Kidney glomerular epithelial cell (primary cell): ENCODE results near the gene CASP2.
"Not testable (repeated sequence)": the region's sequence is repeated elsewhere in the genome, so short reads cannot be mapped to it uniquely, and the experiment has no call there.

Experiments
- DNase-seq: peaks from one replicate; lab custom pipeline; 2025; lab: John Stamatoyannopoulos, UW

Gene CASP2

DNA sequence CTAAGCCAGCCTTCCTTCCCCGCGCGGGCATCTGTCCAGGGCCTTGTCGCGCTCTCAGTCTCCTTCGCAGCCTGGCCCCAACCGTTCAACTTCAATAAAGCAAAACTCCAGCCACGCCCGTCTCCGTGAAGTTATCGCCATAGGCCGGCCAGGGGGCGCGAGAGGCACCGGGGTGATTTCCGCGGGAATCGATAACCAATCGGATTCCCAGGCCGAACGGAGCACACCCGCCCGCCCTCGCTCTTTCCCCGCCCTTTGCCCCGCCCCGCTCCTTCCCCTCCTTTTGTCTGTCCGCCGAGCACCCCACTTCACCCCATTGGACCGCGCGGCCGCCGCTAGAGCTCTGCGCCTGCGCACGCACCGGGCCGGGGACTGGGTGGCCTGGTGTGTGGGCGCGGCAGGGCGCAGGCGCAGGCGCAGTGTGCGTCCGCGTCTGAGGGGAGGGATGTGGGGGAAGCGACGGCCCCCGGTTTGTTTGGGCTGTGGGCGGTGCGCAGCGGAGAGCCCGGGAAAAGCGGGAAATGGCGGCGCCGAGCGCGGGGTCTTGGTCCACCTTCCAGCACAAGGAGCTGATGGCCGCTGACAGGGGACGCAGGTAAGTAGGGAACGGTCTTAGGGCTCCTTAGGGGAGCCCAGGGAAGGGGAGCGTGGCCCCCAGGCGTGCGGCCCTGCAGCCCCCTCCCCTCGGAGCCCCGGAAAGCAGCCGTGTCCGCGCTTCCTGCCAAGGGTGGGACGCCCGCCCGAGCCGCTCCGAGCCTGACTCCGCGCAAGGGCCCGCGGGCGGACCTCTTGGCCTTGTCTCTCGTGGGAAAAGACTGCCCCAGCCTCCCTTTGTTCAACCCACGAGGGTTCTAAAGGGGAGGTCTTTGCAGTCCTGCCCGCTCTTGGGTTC is at the start of gene CASP2:
Gene CASP2 (plus strand): TSS at position 417 of the 892 bp plus-strand sequence. CDS start 105 bp downstream, at position 522.
- peak; percentile 95 for DNase-seq

DNA sequence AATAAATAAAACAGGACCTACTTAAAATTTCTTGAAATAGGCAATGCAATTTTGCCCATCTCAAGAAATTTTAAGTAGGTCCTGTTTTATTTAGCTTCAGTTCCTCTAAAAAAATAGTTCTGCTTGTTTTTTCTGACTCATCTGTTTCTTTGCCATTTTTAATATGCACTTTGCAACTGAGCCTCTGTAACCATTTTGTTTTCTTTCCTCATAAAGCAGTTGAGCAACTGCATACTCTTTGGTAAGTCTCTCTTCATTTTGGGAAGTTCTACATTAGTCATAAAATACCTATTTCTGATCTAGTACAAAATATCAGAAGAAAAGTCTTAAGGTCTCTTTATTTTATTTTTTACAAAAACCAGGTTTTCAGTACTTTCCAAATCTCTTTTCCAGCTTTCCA is 48.3 kb upstream of the CASP2 start:
- no peak for DNase-seq

DNA sequence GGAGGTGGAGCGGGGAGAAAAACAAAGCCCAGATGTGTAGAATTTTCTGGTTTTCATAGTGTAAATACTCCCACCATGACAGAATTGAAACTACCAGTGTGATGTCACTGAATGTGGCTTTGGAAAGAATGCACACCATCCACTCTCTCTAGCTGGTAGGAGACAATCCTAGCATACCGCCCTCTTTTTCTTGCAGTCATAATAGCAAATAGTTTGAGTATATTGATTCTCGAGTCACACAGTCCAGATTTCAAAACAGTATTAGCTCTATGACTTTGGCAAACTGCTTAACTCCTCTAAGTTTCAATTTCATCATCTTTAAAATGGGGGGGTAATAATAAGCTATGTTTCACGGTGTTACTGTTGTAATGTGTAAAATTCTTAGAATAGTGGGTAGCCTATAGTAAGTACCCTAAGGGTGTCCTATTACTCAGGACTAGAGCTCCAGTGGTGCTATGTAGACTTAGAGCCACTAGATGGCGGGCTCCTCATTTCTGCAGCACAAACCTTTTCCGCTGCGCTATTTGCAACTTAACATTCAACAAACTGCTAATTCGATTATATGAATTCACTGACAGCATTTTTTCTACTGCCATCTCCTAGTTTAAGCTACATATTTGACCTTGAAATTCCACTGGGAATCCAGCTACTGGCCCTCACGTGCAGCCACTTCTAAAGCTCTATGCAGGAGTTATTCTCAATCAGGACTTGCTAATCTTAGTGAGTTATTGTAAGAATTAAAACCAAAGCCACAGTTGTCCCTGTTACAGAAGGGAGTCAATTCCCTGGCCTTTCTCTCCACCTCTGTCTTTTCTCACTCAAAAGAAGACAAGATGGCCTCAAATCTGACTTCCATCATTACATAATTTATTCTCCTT is 47.6 kb upstream of the CASP2 start:
- peak; percentile 84 for DNase-seq

DNA sequence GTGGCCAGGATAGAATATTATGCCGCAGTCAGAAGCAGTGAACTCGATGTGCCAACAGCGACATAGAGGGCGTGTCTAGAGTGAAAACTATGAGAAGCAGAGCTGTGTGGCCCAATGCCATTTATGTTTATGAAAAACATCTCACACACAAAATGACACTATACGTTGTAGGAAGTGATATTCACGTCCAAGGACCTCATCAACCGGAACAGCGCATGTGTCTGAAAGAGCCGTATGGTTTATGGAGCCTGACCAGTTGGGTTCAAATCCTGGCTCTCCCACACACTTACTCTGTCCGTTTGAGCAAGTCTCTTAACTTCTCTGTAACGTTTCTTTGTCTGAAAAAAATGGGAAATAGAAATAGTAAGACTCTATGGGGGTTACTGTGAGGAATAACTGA is 45.8 kb upstream of the CASP2 start:
- no peak for DNase-seq

DNA sequence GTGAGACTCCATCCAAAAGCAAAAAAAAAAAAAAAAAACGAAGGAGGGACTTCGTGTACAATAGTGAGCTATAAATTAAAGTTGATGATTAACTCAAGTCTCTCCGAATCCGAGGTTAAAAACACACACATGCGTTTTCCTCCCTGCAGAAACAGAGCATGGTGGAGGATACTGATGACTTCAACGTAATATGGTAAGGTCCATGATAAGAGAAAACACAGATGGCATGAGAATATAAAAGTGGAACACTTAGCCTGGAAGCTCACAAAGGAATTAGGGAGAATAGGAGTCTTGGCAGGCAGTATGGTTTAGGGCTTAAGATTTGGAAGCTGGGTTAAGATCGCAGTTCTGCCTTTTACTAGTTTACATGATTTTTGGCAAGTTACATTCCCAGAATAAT is 45.0 kb upstream of the CASP2 start:
- no peak for DNase-seq

DNA sequence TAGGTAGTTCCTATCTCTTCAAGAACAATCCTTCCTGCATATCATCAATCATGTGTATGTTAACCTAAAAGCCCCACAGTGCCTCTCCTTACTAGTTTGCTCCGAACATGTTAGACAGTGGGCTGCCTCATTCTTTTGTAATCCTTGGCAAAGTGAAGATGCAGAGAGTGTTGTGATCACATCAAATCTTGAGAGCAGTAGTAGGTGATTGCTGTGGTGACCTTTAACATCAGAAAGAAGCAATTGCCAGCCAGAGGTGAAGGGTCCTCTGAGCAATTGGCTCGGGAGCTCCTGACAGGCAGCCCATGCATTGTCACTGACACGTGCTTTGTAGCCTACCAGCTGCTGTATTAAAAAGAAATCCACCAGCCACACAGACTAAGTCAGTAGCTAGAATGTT is 44.5 kb upstream of the CASP2 start:
- DNase-seq, result no peak

DNA sequence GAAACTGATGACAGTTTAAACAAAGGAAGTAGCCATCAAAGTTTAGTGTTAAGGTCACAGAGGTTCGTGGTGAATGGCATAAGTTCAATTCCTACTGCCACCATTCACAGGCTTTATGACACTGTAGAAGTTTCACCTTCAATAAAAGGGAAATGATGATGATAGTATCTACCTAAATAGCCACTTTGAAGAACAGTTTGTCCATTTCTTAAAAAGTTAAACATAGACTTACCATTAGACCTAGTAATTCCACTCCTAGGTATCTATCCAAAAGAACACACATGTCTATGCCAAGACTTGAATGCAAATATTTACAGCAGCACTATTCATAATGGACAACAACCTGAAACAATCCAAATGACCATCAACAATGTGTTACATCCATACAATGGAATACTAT is 43.8 kb upstream of the CASP2 start:
- DNase-seq, result no peak

DNA sequence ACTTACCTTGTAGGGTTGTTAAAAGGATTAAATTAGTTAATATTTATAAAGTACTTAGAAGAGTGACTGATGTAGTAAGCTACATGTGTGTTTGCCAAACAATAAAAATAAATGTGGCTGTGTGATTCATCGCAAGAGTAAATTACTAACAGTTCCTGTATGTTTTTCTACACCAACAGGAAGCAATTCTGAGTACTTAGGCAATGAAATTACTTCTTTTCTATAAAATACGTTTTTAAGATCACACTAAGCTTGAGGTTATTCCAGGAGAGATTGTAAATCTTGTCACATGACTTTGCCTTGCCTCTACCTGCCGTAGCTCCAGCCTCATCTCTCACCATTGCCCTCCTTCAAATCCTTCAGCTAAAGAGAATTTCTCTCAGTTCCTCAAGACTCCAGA is 43.0 kb upstream of the CASP2 start:
- DNase-seq, result no peak

DNA sequence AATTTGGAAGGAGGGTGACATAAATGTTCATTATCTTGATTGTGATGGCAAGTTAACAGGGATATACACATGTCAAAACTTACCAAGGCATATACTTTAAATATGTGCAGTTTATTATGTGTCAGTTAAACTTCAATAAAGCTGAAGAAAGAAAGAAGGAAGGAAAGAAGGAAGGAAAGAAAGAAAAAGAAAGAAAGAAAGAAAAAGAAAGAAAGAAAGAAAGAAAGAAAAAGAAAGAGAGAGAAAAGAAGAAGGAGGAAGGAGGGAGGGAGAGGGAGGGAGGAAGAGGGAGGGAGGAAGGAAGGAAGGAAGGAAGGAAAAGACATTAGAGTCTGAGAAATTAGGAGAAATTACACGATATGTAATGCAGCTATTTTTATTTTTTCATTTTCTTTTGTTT is 40.8 kb upstream of the CASP2 start:
- no peak for DNase-seq

DNA sequence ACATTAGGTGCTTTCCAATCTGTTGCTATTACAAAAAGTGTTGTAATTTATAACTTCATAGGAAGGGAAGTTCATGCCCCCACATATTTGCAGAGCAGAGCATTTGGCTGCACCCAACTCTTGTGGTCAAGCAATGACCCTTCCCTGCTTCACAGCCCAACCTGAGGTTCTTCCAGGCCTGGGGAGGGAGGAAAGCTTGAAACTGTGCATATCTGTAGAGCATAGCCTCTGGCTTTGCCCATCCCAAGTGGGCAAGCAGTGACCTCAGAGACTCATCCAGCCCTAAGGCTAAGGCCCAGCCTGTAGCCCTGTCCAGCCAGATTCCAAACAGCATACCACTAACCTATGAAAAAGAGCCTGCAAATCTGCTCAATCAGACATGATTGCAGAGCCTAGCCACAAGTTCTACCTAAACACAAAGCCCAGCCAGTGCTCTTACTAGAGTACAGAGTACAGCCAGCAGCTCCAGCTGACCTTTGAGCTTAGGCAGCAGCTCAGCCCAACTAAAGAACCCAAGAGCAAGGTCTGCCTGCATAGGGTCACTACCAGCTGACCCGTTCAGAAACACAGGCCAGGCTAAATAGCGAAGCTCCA is 39.3 kb upstream of the CASP2 start:
- DNase-seq, result no peak

DNA sequence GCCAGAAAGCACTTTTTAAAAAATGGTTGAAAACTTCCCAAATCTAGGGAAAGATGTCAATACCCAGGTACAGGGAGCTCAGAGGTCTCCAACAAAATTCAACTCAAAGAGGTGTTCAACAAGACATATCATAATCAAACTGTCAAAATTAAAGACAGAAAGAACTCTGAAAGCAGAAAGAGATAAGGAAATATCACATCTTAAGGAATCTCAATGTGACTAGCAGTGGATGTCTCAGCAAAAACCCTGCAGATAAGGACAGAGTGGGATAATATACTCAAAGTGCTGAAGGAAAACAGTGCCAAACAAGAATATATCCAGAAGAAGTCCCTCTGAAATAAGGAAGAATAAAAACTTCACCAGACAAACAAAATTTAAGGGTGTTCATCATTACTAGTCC is 38.0 kb upstream of the CASP2 start:
- no peak for DNase-seq

DNA sequence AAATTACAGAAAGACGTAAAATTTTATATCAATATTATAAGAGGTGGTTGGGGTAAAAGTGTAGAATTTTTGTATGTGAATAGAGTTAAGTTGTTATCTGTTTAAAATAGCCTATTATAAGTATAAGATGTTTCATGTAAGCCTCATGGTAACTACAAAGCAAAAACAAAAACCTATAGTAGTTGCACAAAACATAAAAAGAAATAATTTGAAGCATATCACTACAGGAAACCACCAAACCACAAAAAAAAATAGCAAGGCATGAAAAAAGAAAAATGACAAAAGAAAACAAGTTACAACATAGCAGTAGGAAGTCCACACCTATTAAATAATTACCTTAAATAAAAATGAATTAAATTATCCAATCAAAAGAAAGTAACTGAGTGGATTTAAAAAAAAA is 37.3 kb upstream of the CASP2 start:
- DNase-seq, result no peak

DNA sequence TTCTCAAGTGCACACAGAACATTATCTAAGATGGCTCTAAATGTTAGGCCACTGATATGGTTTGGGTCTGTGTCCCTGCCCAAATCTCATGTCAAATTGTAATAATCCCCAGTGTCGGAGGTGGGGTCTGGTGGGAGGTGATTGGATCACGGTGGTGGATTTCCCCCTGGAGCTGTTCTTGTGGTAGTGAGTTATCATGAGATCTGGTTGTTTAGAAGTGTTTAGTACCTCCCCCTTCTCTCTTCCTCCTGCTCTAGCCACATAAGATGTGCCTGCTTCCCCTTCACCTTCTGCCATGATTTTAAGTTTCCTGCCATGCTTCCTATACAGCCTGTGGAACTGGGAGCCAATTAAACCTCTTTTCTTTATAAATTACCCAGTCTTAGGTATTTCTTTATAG is 36.1 kb upstream of the CASP2 start:
- no peak for DNase-seq

DNA sequence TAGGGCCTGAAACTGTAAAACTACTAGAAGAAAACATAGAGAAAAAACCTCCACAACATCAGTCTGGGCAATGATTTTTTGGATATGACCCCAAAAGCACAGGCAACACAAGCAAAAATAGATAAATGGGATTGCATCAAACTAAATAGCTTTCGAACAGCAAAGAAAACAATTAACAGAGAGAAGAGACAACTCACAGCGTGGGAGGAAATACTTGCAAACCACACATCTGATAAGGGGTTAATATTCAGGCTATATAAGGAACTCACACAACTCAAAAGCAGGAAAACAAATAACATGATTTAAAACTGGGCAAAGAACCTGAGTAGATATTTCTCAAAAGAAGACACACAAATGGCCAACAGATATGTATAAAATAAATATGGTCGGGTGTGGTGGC is 32.6 kb upstream of the CASP2 start:
- DNase-seq, result no peak

DNA sequence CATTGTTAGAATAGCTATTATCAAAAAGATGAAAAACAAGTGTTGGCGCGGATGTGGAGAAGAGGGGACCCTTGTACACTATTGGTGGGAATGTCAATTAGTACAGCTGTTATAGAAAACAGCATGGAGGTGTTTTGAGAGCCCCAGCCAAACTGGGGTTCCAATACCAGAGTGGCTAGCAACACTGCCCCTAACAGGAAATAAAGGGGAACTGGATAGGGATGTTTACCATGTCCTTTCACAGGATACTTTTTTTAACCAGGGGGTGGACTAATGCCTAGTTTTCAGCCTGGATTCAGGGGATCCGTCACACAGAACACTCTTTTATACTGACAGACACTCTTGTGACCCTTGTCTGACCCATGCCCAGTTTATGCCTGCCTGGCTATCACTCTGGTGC is 31.8 kb upstream of the CASP2 start:
- no peak for DNase-seq

DNA sequence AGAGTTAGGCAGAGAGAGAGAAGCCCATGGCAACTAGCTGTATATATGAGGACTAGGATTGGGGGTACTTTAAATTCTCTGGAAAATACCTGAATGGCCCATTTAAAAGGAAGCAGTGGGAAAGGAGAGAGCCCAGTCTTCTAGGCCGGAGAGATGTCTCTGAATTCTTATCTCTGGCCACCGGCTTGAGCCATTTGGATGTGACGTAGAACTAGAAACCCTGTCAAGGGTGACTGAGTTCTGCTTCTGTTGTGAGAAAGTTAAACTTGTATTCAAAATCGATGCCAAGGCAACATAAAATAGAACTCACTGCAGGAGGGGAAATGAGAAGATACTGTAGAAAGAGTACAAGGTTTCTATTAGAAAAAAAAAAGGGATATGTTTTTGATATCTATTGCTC is 31.2 kb upstream of the CASP2 start:
- no peak for DNase-seq

DNA sequence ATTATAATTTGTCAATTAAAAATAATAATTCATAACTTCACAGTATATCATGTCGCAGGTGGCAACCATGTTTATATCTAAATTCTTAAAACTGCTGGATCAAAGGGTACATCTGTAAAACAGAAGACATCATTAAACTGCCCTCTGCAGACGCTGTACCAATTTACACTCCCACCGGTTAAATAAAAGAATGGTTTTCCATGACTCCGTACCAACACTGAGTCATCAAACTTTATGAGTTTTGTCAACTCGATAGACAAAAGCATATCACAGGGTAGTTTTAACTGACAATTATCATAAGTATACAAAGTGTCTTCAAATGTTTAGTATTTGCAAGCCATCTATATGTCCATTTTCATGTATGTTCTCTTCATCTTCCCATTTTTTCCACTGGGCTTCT is 30.6 kb upstream of the CASP2 start:
- DNase-seq, result no peak

DNA sequence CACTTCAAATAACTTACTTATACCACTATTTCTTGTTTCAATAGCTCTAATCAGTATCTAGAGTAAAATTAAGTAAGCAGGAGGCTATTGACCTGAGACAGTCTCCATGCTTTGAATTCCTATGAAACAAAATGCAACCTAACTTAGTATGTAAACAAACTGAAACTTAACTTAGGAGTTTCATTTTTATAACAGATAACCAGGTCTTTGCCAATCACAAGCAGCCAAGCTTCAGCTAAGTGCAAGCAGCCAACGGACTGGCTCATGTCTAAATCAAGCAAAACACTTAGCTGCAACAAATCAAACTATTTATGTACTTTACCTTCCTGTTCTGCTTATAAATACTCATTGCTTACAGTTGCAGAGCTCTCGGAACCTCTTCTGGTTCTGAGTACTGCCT is 29.3 kb upstream of the CASP2 start:
- DNase-seq, result no peak

DNA sequence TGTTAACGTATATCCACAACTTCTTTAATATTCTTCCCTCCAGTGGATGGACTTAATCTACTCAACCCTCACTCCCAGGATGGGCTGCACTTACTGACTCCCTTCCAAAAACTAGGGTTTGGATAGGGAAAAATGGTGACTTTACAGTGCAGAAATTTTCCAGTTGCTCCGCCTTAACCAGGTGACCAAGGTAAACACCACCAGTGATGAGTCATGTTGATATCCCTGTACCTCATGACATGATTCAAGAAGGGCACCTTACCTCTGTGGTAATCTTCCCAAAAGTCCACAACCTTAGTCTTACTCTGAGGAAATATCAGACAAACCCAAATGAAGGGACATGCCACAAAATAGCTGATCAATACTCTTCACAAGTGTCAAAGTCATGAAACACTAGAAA is 28.4 kb upstream of the CASP2 start:
- no peak for DNase-seq

DNA sequence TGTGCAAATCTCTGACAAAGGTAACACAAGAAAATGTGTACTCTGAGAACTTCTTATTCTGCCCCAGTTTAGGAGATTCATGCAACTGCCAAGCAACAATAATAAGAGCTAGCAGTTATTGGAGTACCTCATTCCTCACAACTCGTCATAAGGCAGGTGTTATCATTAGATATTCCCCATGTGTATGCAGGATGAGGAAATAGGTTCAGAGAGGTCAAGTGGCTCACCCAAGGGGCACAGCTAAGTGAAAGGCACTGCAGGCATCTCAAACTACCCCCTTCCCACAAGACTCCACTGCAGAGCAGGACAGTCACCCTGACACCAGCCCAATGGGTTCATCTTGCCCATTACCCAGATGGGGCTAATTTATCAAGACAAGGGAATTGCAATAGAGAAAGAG is 26.2 kb upstream of the CASP2 start:
- no peak for DNase-seq

DNA sequence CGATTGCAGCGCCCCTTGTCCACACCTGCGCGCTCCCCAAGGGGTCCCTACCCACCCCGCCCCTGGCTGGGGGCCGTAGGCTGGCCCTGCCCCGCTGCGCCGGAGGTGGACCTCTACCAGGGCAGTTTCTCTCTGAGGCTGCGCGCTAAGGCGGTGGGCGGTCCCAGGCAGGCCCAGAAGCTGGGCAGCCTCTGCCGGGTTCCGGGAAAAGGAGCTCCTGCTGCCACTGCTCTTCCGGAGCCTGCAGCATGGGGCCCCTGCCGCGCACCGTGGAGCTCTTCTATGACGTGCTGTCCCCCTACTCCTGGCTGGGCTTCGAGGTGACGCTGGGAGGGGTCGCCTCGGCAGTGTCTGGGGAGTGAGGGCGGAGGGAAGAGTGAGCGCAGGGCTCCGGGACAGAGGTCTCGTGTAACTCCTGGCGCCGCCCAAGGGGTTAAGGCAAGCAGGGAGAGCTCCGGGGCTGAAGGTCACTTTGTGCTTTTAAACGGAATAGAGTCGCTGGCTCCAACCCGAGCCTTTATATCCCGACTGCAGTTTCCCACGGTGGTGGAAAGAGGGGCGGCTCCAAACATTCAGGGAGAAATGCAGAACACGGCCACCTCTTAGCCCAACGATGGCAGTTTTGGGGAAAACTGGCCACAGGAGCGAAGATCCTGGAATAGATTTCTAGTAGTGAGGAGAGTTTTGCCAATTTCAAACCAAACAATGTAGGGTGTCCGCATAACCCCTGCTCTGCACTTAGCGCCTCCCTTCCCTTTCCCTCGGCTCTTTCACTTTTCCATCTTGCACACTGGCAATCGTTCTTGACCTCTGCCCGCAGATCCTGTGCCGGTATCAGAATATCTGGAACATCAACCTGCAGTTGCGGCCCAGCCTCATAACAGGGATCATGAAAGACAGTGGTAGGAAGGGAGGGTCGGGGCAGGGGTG is 24.6 kb upstream of the CASP2 start, which contains the start of gene GSTK1:
Gene GSTK1 (plus strand): TSS at position 176 of the 930 bp plus-strand sequence. CDS start 73 bp downstream, at position 249.
- DNase-seq, result peak; percentile 63

DNA sequence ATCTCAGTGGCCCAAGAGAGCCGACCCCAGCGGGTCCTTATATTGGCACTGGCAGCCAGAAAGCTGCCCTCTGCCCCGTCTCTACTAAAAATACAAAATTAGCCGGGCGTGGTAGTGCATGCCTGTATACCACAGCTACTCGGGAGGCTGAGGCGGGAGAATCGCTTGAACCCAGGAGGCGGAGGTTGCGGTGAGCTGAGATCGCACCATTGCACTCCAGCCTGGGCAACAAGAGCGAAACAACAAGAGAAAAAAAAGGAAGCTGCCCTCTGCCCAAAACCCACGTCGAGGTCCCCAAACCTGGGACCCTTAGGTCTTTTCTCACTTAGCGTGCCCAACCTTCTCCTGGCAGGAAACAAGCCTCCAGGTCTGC is 24.0 kb upstream of the CASP2 start:
- DNase-seq, result not testable (repeated sequence)
